GM10248 (cell line): ENCODE results near the gene KCNC3.
A peak's percentile ranks its signal among the peaks of the same experiment; 100 is the strongest.

ENCODE experiments used
- CTCF ChIA-PET: fragments of 300-600 bp; sonication (Branson Sonifier 250); formaldehyde crosslinking; extraction: SDS; loops from one replicate; lab custom pipeline; 2021; ENCODE audit warnings: antibody characterized with exemption; lab: Yijun Ruan, JAX
- POLR2A ChIA-PET: fragments of 350-650 bp; sonication (Branson Sonifier 250); formaldehyde crosslinking; extraction: SDS; loops from one replicate; lab custom pipeline; 2020; ENCODE audit warnings: antibody characterized with exemption; lab: Yijun Ruan, JAX
- DNase-seq: peaks from one replicate; pipeline ENCODE4 v3.0.0; 2012; ENCODE audit errors: extremely low spot score
- CTCF ChIP-seq: IDR thresholded peaks from 2 replicates; pipeline ENCODE4 v1.5.1; 2012; ENCODE audit warnings: mild to moderate bottlenecking, low read depth; ENCODE audit errors: extremely low read depth, missing control alignments, control extremely low read depth

Gene KCNC3

GRCh38 chr19:50266041-50266440 lies 63.1 kb downstream of the KCNC3 start:
- DNase-seq = no peak
- POLR2A ChIA-PET = no interaction called here
- CTCF ChIA-PET = interaction anchor here (0.9 to 1.2 kb wide), 2 partner anchors 9 to 63 kb away, joined by 3 read pairs; partner anchors contain the start of gene KCNC3
- TF ChIP-seq CTCF = no peak

GRCh38 chr19:50264483-50265186 lies 64.5 kb downstream of the KCNC3 start:
- ChIA-PET POLR2A (no interaction called here), CTCF (interaction anchor here (0.8 to 1.5 kb wide), 4 partner anchors 10 to 50 kb away, joined by 3 to 5 read pairs (median 3); no protein-coding TSS in a partner anchor)
- DNase-seq = no peak
- peak; percentile 2 for TF ChIP-seq CTCF

GRCh38 chr19:50263176-50263575 lies 66.0 kb downstream of the KCNC3 start:
- DNase-seq = no peak
- ChIA-PET POLR2A (no interaction called here), CTCF (interaction anchor here (0.9 kb wide), 1 partner anchor 66 kb away, joined by 3 read pairs; the partner anchor contains the start of gene KCNC3)
- no peak for TF ChIP-seq CTCF
